Measurements from ENCODE around the gene DUSP16.
"Not testable (repeated sequence)": the region's sequence is repeated elsewhere in the genome, so short reads cannot be mapped to it uniquely, and the experiment has no call there.

The DUSP16 gene

GRCh38 chr12:12480074-12480473 lies 82.6 kb downstream of the DUSP16 start:
- in situ Hi-C loops (cut with MboI; ENCODE audit: low pct_unique_long_range_greater_than_20kb, low sequenced_read_pairs) = no loop called here
- no peak for DNase-seq

GRCh38 chr12:12477532-12477890 lies 85.2 kb downstream of the DUSP16 start:
- in situ Hi-C loops (cut with MboI; ENCODE audit: low pct_unique_long_range_greater_than_20kb, low sequenced_read_pairs) = no loop called here
- no peak for DNase-seq

- DNase-seq = no peak
Measured at GRCh38 chr12:12476857-12477531, 85.7 kb downstream of the DUSP16 start.

GRCh38 chr12:12474931-12475795 lies 87.5 kb downstream of the DUSP16 start:
- in situ Hi-C loops (cut with MboI; ENCODE audit: low pct_unique_long_range_greater_than_20kb, low sequenced_read_pairs) = no loop called here
- no peak for DNase-seq

More at GRCh38 chr12:12476857-12477531, 85.7 kb downstream of the DUSP16 start:
- in situ Hi-C loops (cut with MboI; ENCODE audit: low pct_unique_long_range_greater_than_20kb, low sequenced_read_pairs) = no loop called here

- DNase-seq = no peak
- in situ Hi-C loops (cut with MboI; ENCODE audit: low pct_unique_long_range_greater_than_20kb, low sequenced_read_pairs) = no loop called here
Measured at GRCh38 chr12:12474471-12474928, 88.2 kb downstream of the DUSP16 start.

GRCh38 chr12:12473223-12473622 lies 89.4 kb downstream of the DUSP16 start:
- DNase-seq = no peak
- in situ Hi-C loops (cut with MboI; ENCODE audit: low pct_unique_long_range_greater_than_20kb, low sequenced_read_pairs) = no loop called here

- in situ Hi-C loops (cut with MboI; ENCODE audit: low pct_unique_long_range_greater_than_20kb, low sequenced_read_pairs); DNase-seq: not testable (repeated sequence)
Measured at GRCh38 chr12:12471982-12472961, 90.4 kb downstream of the DUSP16 start.

GRCh38 chr12:12470751-12471306 lies 91.8 kb downstream of the DUSP16 start:
- in situ Hi-C loops (cut with MboI; ENCODE audit: low pct_unique_long_range_greater_than_20kb, low sequenced_read_pairs) = no loop called here

GRCh38 chr12:12469386-12469785 lies 93.3 kb downstream of the DUSP16 start:
- DNase-seq = no peak
- in situ Hi-C loops (cut with MboI; ENCODE audit: low pct_unique_long_range_greater_than_20kb, low sequenced_read_pairs) = no loop called here

More at GRCh38 chr12:12470751-12471306, 91.8 kb downstream of the DUSP16 start:
- DNase-seq = no peak

GRCh38 chr12:12468575-12468974 lies 94.1 kb downstream of the DUSP16 start:
- no peak for DNase-seq
- in situ Hi-C loops (cut with MboI; ENCODE audit: low pct_unique_long_range_greater_than_20kb, low sequenced_read_pairs) = no loop called here

GRCh38 chr12:12467688-12468261 lies 94.9 kb downstream of the DUSP16 start:
- in situ Hi-C loops (cut with MboI; ENCODE audit: low pct_unique_long_range_greater_than_20kb, low sequenced_read_pairs) = no loop called here
- DNase-seq = no peak

GRCh38 chr12:12467264-12467663 lies 95.4 kb downstream of the DUSP16 start:
- in situ Hi-C loops (cut with MboI; ENCODE audit: low pct_unique_long_range_greater_than_20kb, low sequenced_read_pairs) = no loop called here
- DNase-seq = no peak

- no peak for DNase-seq
- in situ Hi-C loops (cut with MboI; ENCODE audit: low pct_unique_long_range_greater_than_20kb, low sequenced_read_pairs) = no loop called here
Measured at GRCh38 chr12:12466157-12466556, 96.5 kb downstream of the DUSP16 start.

- in situ Hi-C loops (cut with MboI; ENCODE audit: low pct_unique_long_range_greater_than_20kb, low sequenced_read_pairs) = no loop called here
- DNase-seq = no peak
Measured at GRCh38 chr12:12465522-12465921, 97.1 kb downstream of the DUSP16 start.

- DNase-seq = no peak
- in situ Hi-C loops (cut with MboI; ENCODE audit: low pct_unique_long_range_greater_than_20kb, low sequenced_read_pairs) = no loop called here
Measured at GRCh38 chr12:12461923-12462315, 100.7 kb downstream of the DUSP16 start.

GRCh38 chr12:12460935-12461922 lies 101.4 kb downstream of the DUSP16 start:
- in situ Hi-C loops (cut with MboI; ENCODE audit: low pct_unique_long_range_greater_than_20kb, low sequenced_read_pairs) = no loop called here
- DNase-seq = no peak

GRCh38 chr12:12456637-12457036 lies 106.0 kb downstream of the DUSP16 start:
- no peak for DNase-seq
- in situ Hi-C loops (cut with MboI; ENCODE audit: low pct_unique_long_range_greater_than_20kb, low sequenced_read_pairs) = no loop called here

GRCh38 chr12:12454315-12454714 lies 108.3 kb downstream of the DUSP16 start:
- no peak for DNase-seq
- in situ Hi-C loops (cut with MboI; ENCODE audit: low pct_unique_long_range_greater_than_20kb, low sequenced_read_pairs) = no loop called here

All from KBM-7 (cell line).